ENCODE data around the gene RFC2.
"Not testable (repeated sequence)": the region's sequence is repeated elsewhere in the genome, so short reads cannot be mapped to it uniquely, and the experiment has no call there.

The RFC2 gene

GRCh38 chr7:74282748-74283459 lies 28.7 kb upstream of the RFC2 start:
- DNase-seq (ENCODE audit: low spot score) = no peak

- DNase-seq (ENCODE audit: low spot score) = no peak
Observed at GRCh38 chr7:74280985-74281384, 26.8 kb upstream of the RFC2 start.

GRCh38 chr7:74277636-74278035 lies 23.4 kb upstream of the RFC2 start:
- DNase-seq (ENCODE audit: low spot score) = no peak

- DNase-seq (ENCODE audit: low spot score) = no peak
Observed at GRCh38 chr7:74275401-74275881, 21.2 kb upstream of the RFC2 start.

- no peak for DNase-seq (ENCODE audit: low spot score)
Observed at GRCh38 chr7:74272305-74273038, 18.3 kb upstream of the RFC2 start.

- no peak for DNase-seq (ENCODE audit: low spot score)
Observed at GRCh38 chr7:74271742-74272141, 17.5 kb upstream of the RFC2 start.

GRCh38 chr7:74269757-74270277 lies 15.6 kb upstream of the RFC2 start:
- peak; percentile 22 for DNase-seq (ENCODE audit: low spot score)

GRCh38 chr7:74267756-74268565 lies 13.8 kb upstream of the RFC2 start:
- no peak for DNase-seq (ENCODE audit: low spot score)

GRCh38 chr7:74266191-74266963 lies 12.2 kb upstream of the RFC2 start:
- DNase-seq (ENCODE audit: low spot score) = no peak

- DNase-seq (ENCODE audit: low spot score) = no peak
Observed at GRCh38 chr7:74263399-74264120, 9.4 kb upstream of the RFC2 start.

- no peak for DNase-seq (ENCODE audit: low spot score)
Observed at GRCh38 chr7:74262639-74263398, 8.6 kb upstream of the RFC2 start.

GRCh38 chr7:74258639-74259038 lies 4.4 kb upstream of the RFC2 start:
- DNase-seq (ENCODE audit: low spot score) = no peak

GRCh38 chr7:74256491-74257408 lies 2.6 kb upstream of the RFC2 start:
- no peak for DNase-seq (ENCODE audit: low spot score)

- not testable (repeated sequence) for DNase-seq (ENCODE audit: low spot score)
Observed at GRCh38 chr7:74255461-74255860, 1.3 kb upstream of the RFC2 start.

GRCh38 chr7:74254858-74255379 lies 720 bp upstream of the RFC2 start:
- DNase-seq (ENCODE audit: low spot score) = no peak

GRCh38 chr7:74253835-74254128 lies 417 bp downstream of the RFC2 start:
- no peak for DNase-seq (ENCODE audit: low spot score)

GRCh38 chr7:74253331-74253730 lies 868 bp downstream of the RFC2 start:
- no peak for DNase-seq (ENCODE audit: low spot score)

- no peak for DNase-seq (ENCODE audit: low spot score)
Observed at GRCh38 chr7:74252893-74253292, 1.3 kb downstream of the RFC2 start.

- not testable (repeated sequence) for DNase-seq (ENCODE audit: low spot score)
Observed at GRCh38 chr7:74249058-74249457, 5.1 kb downstream of the RFC2 start.
